GM12878 (cell line): ENCODE data around the gene TBC1D30. TPM values are rescaled to one million over a fixed set of nuclear protein-coding genes. Genes with fewer than 3 reads are reported as not detected.

Source experiments
- ASH2L ChIP-seq: fragments of 300-600, 200-600 bp; sonication (generic); IDR thresholded peaks from 2 replicates; pipeline ENCODE4 v1.6.1; 2017; ENCODE audit warnings: low read depth, mild to moderate bottlenecking, borderline replicate concordance
- CTCF ChIP-seq, 3 experiments: IDR thresholded peaks in 2 of 3; conservative IDR thresholded peaks in 1 of 3; 2 replicates each; pipeline ENCODE4 v1.5.1; 2011; ENCODE audit warnings: low read depth in 3 of 3, low read length in 3 of 3, mild to moderate bottlenecking in 3 of 3, control low read depth in 2 of 3, moderate library complexity in 2 of 3, inconsistent platforms in 1 of 3, mixed read lengths in 1 of 3; ENCODE audit not compliant: control insufficient read depth in 2 of 3, insufficient read depth in 1 of 3; ENCODE audit errors: extremely low read depth in 1 of 3
- EGR1 ChIP-seq, 2 experiments: IDR thresholded peaks; 1 replicate in 1 of 2; 2 replicates in 1 of 2; pipeline ENCODE4 v1.6.1; 2011 to 2012; ENCODE audit warnings: low read depth in 2 of 2, low read length in 2 of 2, borderline replicate concordance in 1 of 2, mild to moderate bottlenecking in 1 of 2, moderate library complexity in 1 of 2
- EP300 ChIP-seq, 2 experiments: fragments of 150-350 bp in 1 of 2; IDR thresholded peaks; 2 replicates each; pipeline ENCODE4 v1.6.1; 2011 to 2012; ENCODE audit warnings: low read depth in 2 of 2, low read length in 2 of 2, borderline replicate concordance in 1 of 2, improper control_type of control experiment in 1 of 2, inconsistent platforms in 1 of 2; ENCODE audit not compliant: control insufficient read depth in 1 of 2
- HSF1 ChIP-seq: fragments of 150-350 bp; IDR thresholded peaks from 2 replicates; pipeline ENCODE4 v1.6.1; 2014; ENCODE audit warnings: mild to moderate bottlenecking, low read depth, low read length
- IKZF1 ChIP-seq: fragments of 450-650 bp; conservative IDR thresholded peaks from 2 replicates; pipeline ENCODE4 v1.6.1; 2017; ENCODE audit warnings: antibody characterized with exemption, mild to moderate bottlenecking
- IKZF2 ChIP-seq, 2 experiments: fragments of 450-650 bp; IDR thresholded peaks; 2 replicates each; pipeline ENCODE4 v1.6.1; 2017; ENCODE audit warnings: mild to moderate bottlenecking in 2 of 2, moderate library complexity in 2 of 2
- MYB ChIP-seq: fragments of 150-350 bp; IDR thresholded peaks from 2 replicates; pipeline ENCODE4 v1.6.1; 2014; ENCODE audit warnings: mild to moderate bottlenecking, low read depth, low read length, borderline replicate concordance
- NFYB ChIP-seq: IDR thresholded peaks from 2 replicates; pipeline ENCODE4 v1.6.1; 2011; ENCODE audit warnings: low read depth, mild to moderate bottlenecking, low read length, improper control_type of control experiment, moderate library complexity; ENCODE audit not compliant: insufficient read depth
- NKRF ChIP-seq: fragments of 450-650 bp; conservative IDR thresholded peaks from 2 replicates; pipeline ENCODE4 v1.6.1; 2017; ENCODE audit warnings: mild to moderate bottlenecking, moderate library complexity
- PBX3 ChIP-seq: IDR thresholded peaks from 2 replicates; pipeline ENCODE4 v1.6.1; 2011; ENCODE audit warnings: mild to moderate bottlenecking, low read depth, low read length, moderate library complexity; ENCODE audit not compliant: insufficient replicate concordance
- POLR2AphosphoS2 ChIP-seq: IDR thresholded peaks from 2 replicates; pipeline ENCODE4 v1.6.1; 2011; ENCODE audit warnings: low read depth, mild to moderate bottlenecking, low read length, improper control_type of control experiment, moderate library complexity
- RAD51 ChIP-seq: fragments of 450-650 bp; IDR thresholded peaks from 2 replicates; pipeline ENCODE4 v1.6.1; 2016; ENCODE audit warnings: moderate library complexity, mild to moderate bottlenecking, inconsistent platforms
- RELA ChIP-seq: fragments of 450-650 bp; IDR thresholded peaks from 2 replicates; pipeline ENCODE4 v1.8.0; 2014; ENCODE audit warnings: borderline replicate concordance; ENCODE audit not compliant: partially characterized antibody
- SP1 ChIP-seq: IDR thresholded peaks from one replicate; pipeline ENCODE4 v1.6.1; 2011; ENCODE audit warnings: low read depth, low read length
- SPI1 ChIP-seq: IDR thresholded peaks from 2 replicates; pipeline ENCODE4 v1.6.1; 2011; ENCODE audit warnings: low read depth, mild to moderate bottlenecking, low read length, moderate library complexity, borderline replicate concordance; ENCODE audit not compliant: insufficient read depth
- TBL1XR1 ChIP-seq: IDR thresholded peaks from 2 replicates; pipeline ENCODE4 v1.6.1; 2012; ENCODE audit warnings: low read depth, low read length, improper control_type of control experiment
- TCF7 ChIP-seq: IDR thresholded peaks from 2 replicates; pipeline ENCODE4 v1.6.1; 2014; ENCODE audit warnings: antibody characterized with exemption, borderline replicate concordance
- WRNIP1 ChIP-seq: IDR thresholded peaks from 2 replicates; pipeline ENCODE4 v1.6.1; 2011; ENCODE audit warnings: low read depth, low read length, improper control_type of control experiment, borderline replicate concordance
- YY1 ChIP-seq: IDR thresholded peaks from 2 replicates; pipeline ENCODE4 v1.6.1; 2011; ENCODE audit warnings: low read depth, mild to moderate bottlenecking, low read length
- ZNF384 ChIP-seq: IDR thresholded peaks from 2 replicates; pipeline ENCODE4 v1.6.1; 2012; ENCODE audit warnings: low read depth, mild to moderate bottlenecking, low read length, improper control_type of control experiment, borderline replicate concordance
- polyA plus RNA-seq, 11 experiments: library from polyadenylated mRNA; depleted of rRNA in 4 of 11; unstranded in 6 of 11; stranded (reverse) in 5 of 11; fragments of >200 nt; fragmentation: Nextera tagmentation in 4 of 11; fragmentation: Illumina TruSeq in 1 of 11; extraction: Ambion mirVana in 4 of 11; extraction: Trizol in 1 of 11; gene quantifications; 1 replicate in 1 of 11; 2 replicates in 10 of 11; pipeline versions ENCODE4 v1.2.1 to v1.2.3, GENCODE V29; 2011 to 2016; ENCODE audit warnings: inconsistent platforms in 2 of 11, missing spikeins in 2 of 11, low read depth in 1 of 11
- total RNA-seq, 4 experiments: library from RNA; depleted of rRNA in 3 of 4; stranded (reverse); fragments of >200 nt in 3 of 4; fragmentation: Illumina TruSeq in 1 of 4; extraction: Trizol in 1 of 4; gene quantifications; 2 replicates each; pipeline versions ENCODE4 v1.2.1 to v1.2.3, GENCODE V29; 2013 to 2021
- TF ChIP-seq, protein P1 (sequence below): fragments of 450-650 bp; IDR thresholded peaks from 2 replicates; pipeline ENCODE4 v1.6.1; 2016; ENCODE audit warnings: mild to moderate bottlenecking

TBC1D30 gene
- total and polyA plus RNA-seq, 10 of the 15 experiments (the other 5 are each of a cell fraction or from before 2014, with no cell fraction given): 1.2 to 23.3 (median 11.1) TPM

- TF ChIP-seq SP1 (no peak), CTCF (IDR thresholded peaks at IDR 0.05 in 2 of 3, conservative IDR thresholded peaks at IDR 0.05 in 1 of 3; ENCODE audit: control insufficient read depth in 2 of 3, extremely low read depth in 1 of 3, insufficient read depth in 1 of 3, low read depth in 3 of 3, low read length in 3 of 3) (no peak), TCF7 (no peak), ASH2L (no peak), YY1 (no peak), PBX3 (no peak), HSF1 (no peak), SPI1 (no peak), WRNIP1 (no peak), ZNF384 (no peak), POLR2AphosphoS2 (no peak), RELA (no peak), IKZF1 (peak; percentile 49), RAD51 (no peak), IKZF2 (IDR thresholded peaks at IDR 0.05) (no peak), NKRF (no peak), NFYB (no peak), TBL1XR1 (no peak), EGR1 (IDR thresholded peaks at IDR 0.05; ENCODE audit: borderline replicate concordance in 1 of 2, low read depth in 2 of 2, low read length in 2 of 2) (peak in 1 of 2 experiments; percentile 92; a peak in 2 of 3 replicates), MYB (no peak), EP300 (IDR thresholded peaks at IDR 0.05; ENCODE audit: borderline replicate concordance in 1 of 2, control insufficient read depth in 1 of 2, low read depth in 2 of 2, low read length in 2 of 2) (no peak)
- TF ChIP-seq, protein P1, sequence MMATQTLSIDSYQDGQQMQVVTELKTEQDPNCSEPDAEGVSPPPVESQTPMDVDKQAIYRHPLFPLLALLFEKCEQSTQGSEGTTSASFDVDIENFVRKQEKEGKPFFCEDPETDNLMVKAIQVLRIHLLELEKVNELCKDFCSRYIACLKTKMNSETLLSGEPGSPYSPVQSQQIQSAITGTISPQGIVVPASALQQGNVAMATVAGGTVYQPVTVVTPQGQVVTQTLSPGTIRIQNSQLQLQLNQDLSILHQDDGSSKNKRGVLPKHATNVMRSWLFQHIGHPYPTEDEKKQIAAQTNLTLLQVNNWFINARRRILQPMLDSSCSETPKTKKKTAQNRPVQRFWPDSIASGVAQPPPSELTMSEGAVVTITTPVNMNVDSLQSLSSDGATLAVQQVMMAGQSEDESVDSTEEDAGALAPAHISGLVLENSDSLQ: no peak
These were observed at the start of gene TBC1D30 (continued) for GRCh38 chr12:64824500-64825142.
